Right ventricle myocardium inferior (tissue), 1 donor: ENCODE measurements around the gene TRAPPC14. TPM values are rescaled to one million over a fixed set of nuclear protein-coding genes. Genes with fewer than 3 reads are reported as not detected.

ENCODE experiments used
- ATAC-seq: fragments of 200-7000 bp; cut with Tn5 transposase; one replicate; pipeline ENCODE4 v1.9.1; 2020; ENCODE audit warnings: mild to moderate bottlenecking, moderate library complexity
- DNase-seq: peaks from one replicate; pipeline ENCODE4 v3.0.0; 2021; ENCODE audit errors: missing footprints
- intact Hi-C: fragments of 100-400 bp; cut with DNase I; formaldehyde crosslinking; loops from one replicate; pipeline ENCODE4 v1.11.0; 2022
- microRNA-seq: library from miRNA; unstranded; fragments of <30 nt; microRNA quantifications from one replicate; pipeline ENCODE4 v1.2.0, GENCODE V29; 2020
- total RNA-seq: library from RNA; stranded (reverse); fragmentation: NEBNext Ultra II Directional; extraction: Animal tissue kit (Norgen Biotek cat#: 25700); gene quantifications from one replicate; pipeline ENCODE4 v1.2.1, GENCODE V29; 2021
- donor health status: DM: no; HTN: yes; CAD: no; lungs with severe emphysema.

TRAPPC14 gene
- total RNA-seq, 1 donor from 2014 or later: 7.1 TPM

GRCh38 chr7:100111914-100112313, 46.6 kb downstream of the TRAPPC14 start:
- DNase-seq (no peak), ATAC-seq (no peak)
- intact Hi-C loops: no loop called here

- ATAC-seq: no peak
- DNase-seq: no peak
- intact Hi-C loops: no loop called here
Measured at GRCh38 chr7:100111156-100111555, 47.4 kb downstream of the TRAPPC14 start.

- ATAC-seq (no peak), DNase-seq (no peak)
- intact Hi-C loops: no loop called here
Measured at GRCh38 chr7:100109521-100110163, 48.9 kb downstream of the TRAPPC14 start.

- DNase-seq: no peak
- intact Hi-C loops: no loop called here
- ATAC-seq: no peak
Measured at GRCh38 chr7:100107890-100108289, 50.6 kb downstream of the TRAPPC14 start.

- DNase-seq (no peak), ATAC-seq (no peak)
- intact Hi-C loops: no loop called here
Measured at GRCh38 chr7:100107125-100107737, 51.3 kb downstream of the TRAPPC14 start.

GRCh38 chr7:100106633-100107032, 51.9 kb downstream of the TRAPPC14 start:
- intact Hi-C loops: no loop called here
- DNase-seq (no peak), ATAC-seq (no peak)

- DNase-seq (no peak), ATAC-seq (no peak)
- intact Hi-C loops: no loop called here
Measured at GRCh38 chr7:100105534-100105933, 53.0 kb downstream of the TRAPPC14 start.

Small RNA genes within 50 kb of the gene (microRNA-seq; reads per million reads assigned to microRNA genes)
- gene MIR4658: not detected

Other genes with a start within 250 kb of the TRAPPC14 start
- 6.2 TPM for gene TRIM4, start 239.2 kb downstream of the TRAPPC14 start, total RNA-seq
- gene GJC3, start 229.1 kb downstream of the TRAPPC14 start, total RNA-seq: 0.30 TPM
- gene AZGP1, start 182.7 kb downstream of the TRAPPC14 start, total RNA-seq: 94.1 TPM
- gene ZKSCAN1, start 143.1 kb downstream of the TRAPPC14 start, total RNA-seq: 36.1 TPM
- gene ZSCAN21, start 108.9 kb downstream of the TRAPPC14 start, total RNA-seq: 9.4 TPM
- 14.6 TPM for gene ZNF3, start 77.0 kb downstream of the TRAPPC14 start, total RNA-seq
- 117 TPM for gene COPS6, start 69.8 kb downstream of the TRAPPC14 start, total RNA-seq
- gene MCM7, start 57.3 kb downstream of the TRAPPC14 start, total RNA-seq: 25.4 TPM
- 10.1 TPM for gene AP4M1, start 57.1 kb downstream of the TRAPPC14 start, total RNA-seq
- gene TAF6, start 39.4 kb downstream of the TRAPPC14 start, total RNA-seq: 29.3 TPM
- gene CNPY4, start 39.1 kb downstream of the TRAPPC14 start, total RNA-seq: 10.6 TPM
- gene MBLAC1, start 31.8 kb downstream of the TRAPPC14 start, total RNA-seq: 2.1 TPM
- 99.4 TPM for gene LAMTOR4, start 9.8 kb downstream of the TRAPPC14 start, total RNA-seq
- 3.1 TPM for gene GAL3ST4, start 9.9 kb upstream of the TRAPPC14 start, total RNA-seq
- 0.32 TPM for gene GPC2, start 18.7 kb upstream of the TRAPPC14 start, total RNA-seq
- gene STAG3, start 19.2 kb upstream of the TRAPPC14 start, total RNA-seq: 0.51 TPM
- gene PVRIG, start 61.2 kb upstream of the TRAPPC14 start, total RNA-seq: not detected
- gene SPDYE3, start 149.0 kb upstream of the TRAPPC14 start, total RNA-seq: not detected
- 9.2 TPM for gene PILRB, start 199.4 kb upstream of the TRAPPC14 start, total RNA-seq
- gene PILRA, start 214.8 kb upstream of the TRAPPC14 start, total RNA-seq: 3.8 TPM